NCI-H1694 treated with DMSO at 0.1 percent for 48 hours (cell line): ENCODE measurements around the gene RPS19.

Experiments
- DNase-seq: peaks from one replicate; lab custom pipeline; 2025; lab: John Stamatoyannopoulos, UW

The RPS19 gene

DNA sequence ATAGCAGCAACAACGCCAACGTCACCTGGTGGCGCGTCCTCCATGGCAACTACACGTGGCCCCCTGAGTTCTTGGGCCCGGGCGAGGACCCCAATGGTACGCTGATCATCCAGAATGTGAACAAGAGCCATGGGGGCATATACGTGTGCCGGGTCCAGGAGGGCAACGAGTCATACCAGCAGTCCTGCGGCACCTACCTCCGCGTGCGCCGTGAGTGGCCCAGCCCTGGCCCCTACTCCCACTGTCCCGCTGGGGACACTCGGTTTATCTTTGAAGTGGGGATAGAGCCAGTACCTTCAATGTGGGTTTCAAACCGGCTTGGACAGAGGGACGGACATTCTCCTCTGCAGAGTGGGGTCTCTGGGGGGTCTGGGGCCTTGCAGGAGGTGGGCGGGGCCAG, 19.0 kb downstream of the RPS19 start:
- no peak for DNase-seq

DNA sequence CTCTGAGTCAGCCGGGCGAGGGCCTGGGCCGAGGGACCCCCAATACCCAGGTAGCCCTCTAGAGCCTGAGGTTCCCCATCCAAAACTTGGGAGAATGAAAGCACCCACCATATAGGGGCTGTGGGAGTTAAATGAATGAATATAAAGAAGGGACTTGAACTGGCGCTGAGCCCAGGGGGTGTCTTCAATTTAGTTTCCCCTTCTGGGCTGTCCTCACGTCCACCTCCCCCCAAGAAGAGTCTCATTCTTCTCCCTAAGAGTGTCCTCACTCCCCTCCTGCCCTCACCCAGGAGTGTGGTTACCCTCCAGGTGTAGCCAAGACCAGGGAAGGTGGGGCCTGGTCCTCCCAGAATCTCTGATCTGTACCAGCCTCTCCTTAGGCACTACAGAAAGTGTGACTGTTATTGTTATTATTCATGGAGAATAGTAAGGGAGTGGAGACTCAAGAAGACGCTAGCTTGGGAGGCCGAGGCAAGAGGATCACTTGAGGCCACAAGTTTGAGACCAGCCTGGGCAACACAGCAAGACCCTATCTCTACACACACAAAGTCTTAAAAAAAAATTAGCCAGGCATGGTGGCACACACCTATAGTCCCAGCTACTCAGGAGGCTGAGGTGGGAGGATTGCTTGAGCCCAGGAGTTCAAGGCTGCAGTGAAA, 19.7 kb downstream of the RPS19 start:
- DNase-seq: no peak

- DNase-seq: no peak
Observed at GRCh38 chr19:41880329-41880708, 20.3 kb downstream of the RPS19 start.

DNA sequence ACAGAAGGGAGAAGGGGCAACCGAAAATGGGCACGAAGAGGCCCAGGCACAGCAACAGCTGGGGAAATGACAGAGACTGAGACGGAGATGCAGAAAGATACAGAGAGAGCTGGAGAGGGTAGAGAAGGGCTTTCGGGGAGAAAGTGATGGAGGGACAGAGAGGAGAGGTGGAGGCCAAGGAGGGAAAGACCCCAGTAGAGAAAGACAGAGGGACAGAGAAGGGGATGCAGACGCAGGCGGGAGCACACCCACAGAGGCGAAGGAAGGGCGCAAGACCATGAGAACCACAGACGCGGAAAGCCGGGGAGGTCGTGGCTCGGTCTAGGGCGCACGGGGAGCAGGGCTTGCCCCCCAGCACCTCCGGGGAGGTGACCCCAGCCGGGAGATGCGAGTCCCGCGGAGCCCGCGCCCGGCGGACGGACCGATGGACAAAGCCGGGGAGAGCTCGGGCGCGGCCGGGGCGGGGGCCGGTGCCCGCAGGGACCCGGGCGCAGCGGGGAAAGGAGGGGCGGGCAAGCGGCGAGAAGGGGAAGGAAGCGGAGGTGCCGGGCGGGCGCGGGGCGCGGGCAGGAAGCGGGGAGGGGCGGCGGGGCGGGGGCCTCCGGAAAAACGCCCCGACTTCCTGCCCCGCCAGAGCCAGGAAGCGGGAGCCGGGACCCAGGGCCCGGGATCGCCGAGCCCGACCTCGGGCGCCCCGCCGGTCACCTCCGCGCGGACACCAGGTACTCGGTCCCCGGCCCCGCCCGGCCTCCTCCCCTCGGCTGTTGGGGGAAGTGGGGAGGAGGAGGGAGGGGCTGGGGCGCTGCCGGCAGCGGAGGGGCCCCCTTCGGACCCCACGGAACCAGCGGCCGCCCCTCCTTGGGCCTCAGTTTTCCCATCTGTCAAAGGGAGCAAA, 22.8 kb downstream of the RPS19 start, which contains the start of gene ARHGEF1:
Gene ARHGEF1, plus strand, starts transcription at position 617 of the 895 bp plus-strand sequence. CDS start 4,899 bp downstream, outside the sequence.
- DNase-seq: no peak

- no peak for DNase-seq
Observed at GRCh38 chr19:41883463-41883820, 23.4 kb downstream of the RPS19 start.

DNA sequence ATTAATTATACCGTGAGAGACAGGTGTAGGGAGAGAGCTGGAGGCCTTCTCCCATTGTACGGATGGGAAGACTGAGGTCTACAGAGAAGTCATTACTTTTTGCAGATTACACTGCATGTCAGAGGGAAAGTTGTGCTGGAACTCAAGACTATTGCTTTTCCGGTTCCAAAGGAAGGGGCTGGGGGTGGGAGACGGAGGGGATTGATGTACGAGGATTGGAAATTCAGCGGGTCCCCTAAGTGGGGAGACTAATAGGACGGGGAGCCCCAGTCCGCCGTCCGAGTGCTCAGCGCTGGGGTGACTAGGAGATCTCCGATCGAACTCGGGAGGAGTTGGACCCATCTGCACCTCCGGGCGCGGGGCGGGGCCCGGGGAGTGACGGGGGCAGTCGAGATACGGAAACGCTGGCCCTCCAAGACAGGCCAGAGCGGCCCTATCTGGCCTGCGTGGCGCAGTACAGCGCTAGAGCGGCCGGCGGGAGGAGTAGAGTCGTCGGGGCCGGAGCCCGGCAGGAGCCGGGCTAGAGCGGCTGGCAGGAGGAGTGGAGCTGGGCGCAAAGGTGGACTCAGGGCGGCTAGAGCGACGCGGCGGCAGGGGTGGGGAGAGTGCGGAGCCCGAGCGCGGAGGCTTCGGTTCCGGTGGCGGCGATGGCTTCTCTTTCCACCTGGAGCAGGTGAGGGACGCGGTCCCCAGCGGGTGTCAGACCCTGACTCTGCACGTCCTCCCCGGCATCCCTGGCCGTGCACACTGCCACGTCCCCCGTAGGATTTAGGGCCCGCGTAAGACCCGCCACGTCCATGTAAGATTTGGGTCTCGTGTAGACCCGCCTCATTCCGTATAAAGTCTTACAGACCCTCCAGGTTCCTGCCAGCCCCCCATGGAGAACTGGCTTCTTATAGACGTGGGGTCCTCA, 24.0 kb downstream of the RPS19 start:
- DNase-seq: peak; percentile 92

GRCh38 chr19:41886761-41887710, 27.0 kb downstream of the RPS19 start:
- DNase-seq: no peak

- DNase-seq: no peak
Observed at GRCh38 chr19:41887711-41888382, 27.8 kb downstream of the RPS19 start.

GRCh38 chr19:41888926-41889325, 28.9 kb downstream of the RPS19 start:
- DNase-seq: no peak

DNA sequence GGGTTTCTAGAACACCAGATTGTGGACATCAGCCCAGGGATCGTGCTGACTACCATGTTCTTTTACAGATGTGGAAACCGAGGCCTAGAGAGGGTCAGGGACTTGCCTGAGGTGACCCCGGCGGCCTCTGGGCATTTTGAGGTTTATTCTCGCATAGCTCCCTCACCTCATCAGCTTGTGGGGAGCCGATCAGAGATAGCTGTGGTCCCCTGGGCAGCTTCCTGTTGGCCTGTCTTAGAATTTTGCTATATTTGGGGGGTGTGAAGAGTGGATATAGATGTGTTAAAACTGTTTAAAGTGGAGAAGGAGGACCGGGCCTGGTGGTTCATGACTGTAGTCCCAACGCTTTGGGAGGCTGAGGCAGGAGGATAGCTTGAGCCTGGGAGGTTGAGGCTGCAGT, 29.8 kb downstream of the RPS19 start:
- no peak for DNase-seq

GRCh38 chr19:41890936-41891335, 30.9 kb downstream of the RPS19 start:
- DNase-seq: no peak

DNA sequence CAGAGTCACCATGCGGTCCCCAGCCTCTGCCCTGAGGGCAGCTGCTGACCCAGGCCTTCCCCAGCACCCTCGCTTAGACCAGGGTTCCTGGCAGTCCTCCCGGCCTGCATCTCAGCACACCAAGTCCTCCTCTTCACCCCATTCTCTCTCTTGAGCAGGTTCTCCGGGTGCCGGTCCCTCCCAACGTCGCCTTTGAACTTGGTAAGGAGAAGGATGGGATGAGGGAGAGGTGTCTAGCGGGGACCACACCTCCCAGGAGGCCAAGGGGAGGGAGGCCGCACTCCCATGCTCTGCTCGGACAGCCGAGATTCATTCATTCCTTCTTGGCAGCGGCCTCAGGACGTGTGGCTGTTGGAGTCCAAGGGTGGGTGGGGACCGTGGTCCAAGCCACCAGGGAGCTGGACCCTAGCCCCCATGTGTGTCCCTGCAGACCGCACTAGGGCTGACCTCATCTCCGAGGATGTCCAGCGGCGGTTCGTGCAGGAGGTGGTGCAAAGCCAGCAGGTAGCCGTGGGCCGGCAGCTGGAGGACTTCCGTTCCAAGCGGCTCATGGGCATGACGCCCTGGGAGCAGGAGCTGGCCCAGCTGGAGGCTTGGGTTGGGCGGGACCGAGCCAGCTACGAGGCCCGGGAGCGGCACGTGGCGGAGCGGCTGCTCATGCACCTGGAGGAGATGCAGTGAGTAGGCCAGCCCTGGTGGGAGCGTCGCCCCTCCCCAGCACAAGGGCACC, 32.3 kb downstream of the RPS19 start:
- DNase-seq: no peak

DNA sequence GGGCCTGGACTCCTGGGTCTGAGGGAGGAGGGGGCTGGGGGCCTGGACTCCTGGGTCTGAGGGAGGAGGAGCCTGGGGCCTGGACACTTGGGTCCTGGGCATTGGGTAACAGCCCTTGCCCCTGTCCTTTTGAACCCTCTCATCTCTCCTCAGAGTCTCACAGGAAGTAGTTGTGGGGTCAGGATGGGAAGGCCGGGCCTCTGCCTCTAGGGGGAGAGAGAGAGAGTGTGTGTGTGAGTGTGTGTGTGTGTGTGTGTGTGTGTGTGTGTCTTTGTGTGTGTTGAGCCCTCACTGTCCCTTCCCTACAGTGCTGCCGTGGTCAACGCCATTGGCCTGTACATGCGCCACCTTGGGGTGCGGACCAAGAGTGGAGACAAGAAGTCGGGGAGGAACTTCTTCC, 33.8 kb downstream of the RPS19 start:
- DNase-seq: no peak

DNA sequence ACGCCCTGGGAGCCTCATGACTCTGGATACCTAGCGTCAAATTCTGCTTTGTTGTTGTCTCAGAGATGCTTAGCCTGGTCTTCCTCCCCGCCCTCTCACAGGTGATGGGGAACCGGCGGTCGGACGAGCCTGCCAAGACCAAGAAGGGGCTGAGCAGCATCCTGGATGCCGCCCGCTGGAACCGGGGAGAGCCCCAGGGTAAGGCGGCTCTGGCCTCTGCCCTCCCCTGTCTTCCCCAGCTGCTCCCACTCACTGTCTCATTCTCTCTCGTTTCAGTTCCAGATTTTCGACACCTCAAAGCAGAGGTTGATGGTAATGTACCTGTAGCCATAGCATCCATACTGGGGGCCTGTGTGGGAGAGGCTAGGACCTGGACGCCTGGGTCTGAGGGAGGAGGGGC, 34.3 kb downstream of the RPS19 start:
- DNase-seq: no peak

- DNase-seq: no peak
Observed at GRCh38 chr19:41895745-41896580, 35.9 kb downstream of the RPS19 start.

DNA sequence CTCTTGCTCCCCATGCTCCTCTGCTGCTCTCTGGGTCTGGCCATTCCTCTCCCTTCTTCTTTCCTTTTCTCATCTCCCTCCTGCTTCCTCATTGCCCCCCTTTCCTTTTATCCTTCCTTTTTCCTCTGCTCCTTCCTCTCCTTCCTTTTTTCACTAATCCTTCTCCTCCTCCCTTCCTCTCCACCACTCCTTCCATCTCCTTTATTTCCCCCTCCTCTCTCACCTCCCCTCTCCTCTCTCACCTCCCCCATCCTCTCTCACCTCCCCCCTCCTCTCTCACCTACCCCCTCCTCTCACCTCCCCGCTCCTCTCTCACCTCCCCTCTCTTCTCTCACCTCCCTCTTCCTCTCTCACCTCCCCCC, 36.5 kb downstream of the RPS19 start:
- DNase-seq: no peak

GRCh38 chr19:41897181-41897580, 37.1 kb downstream of the RPS19 start:
- no peak for DNase-seq

DNA sequence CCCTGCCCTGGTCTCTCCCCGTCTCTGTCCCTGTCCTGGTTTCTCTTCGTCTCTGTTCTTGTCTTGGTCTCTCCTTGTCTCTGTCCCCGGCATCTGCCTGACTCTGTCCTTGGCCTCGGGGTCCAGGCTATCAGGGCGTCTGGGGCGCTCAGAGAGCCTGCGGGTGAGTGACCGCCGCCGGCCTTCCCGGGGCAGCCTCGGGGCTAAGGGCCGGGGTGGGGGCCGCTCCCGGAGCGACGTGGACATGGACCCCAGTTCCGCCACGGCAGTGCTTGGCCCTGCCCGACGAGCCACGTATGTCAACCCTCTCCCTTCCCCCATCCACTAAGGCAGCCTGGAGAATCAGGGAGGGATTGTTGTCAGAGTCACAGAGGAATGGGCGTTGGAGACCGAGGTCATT, 37.8 kb downstream of the RPS19 start:
- DNase-seq: no peak

DNA sequence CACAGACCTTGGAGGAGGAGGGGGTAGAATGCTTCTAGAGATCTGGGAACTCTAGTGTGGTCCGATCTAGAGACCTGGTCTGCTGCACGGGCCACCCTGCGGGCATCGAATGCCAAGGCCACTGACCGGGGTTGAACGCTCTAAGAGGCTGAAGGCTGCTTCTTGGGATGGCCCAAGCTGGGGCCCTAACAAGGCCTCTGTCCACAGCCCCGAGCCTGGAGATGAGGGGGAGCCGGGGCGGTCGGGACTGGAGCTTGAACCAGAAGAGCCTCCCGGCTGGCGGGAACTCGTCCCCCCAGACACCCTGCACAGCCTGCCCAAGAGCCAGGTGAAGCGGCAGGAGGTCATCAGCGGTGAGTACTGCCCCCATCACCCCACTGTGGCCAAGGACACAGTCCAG, 38.2 kb downstream of the RPS19 start:
- DNase-seq: no peak
